GM12892 (cell line): ENCODE data around the gene NSRP1.

ENCODE experiments used
- POLR2A ChIP-seq: IDR thresholded peaks from 2 replicates; pipeline ENCODE4 v1.6.1; 2011; ENCODE audit warnings: low read depth, low read length, control low read depth
- POLR2AphosphoS5 ChIP-seq: IDR thresholded peaks from 2 replicates; pipeline ENCODE4 v1.6.1; 2011; ENCODE audit warnings: low read depth, low read length, control low read depth
- TAF1 ChIP-seq: IDR thresholded peaks from 2 replicates; pipeline ENCODE4 v1.6.1; 2011; ENCODE audit warnings: low read depth, mild to moderate bottlenecking, control low read depth, low read length, borderline replicate concordance

- TF ChIP-seq TAF1 (no peak), POLR2AphosphoS5 (no peak), POLR2A (no peak)
These were observed 119.0 kb downstream of the NSRP1 start, which contains the start of gene SLC6A4 for GRCh38 chr17:30235386-30236296.
